Naive B cell (primary cell): ENCODE data around the gene IKBKE. TPM values are rescaled to one million over a fixed set of nuclear protein-coding genes. Genes with fewer than 3 reads are reported as not detected.
A peak's percentile ranks its signal among the peaks of the same experiment; 100 is the strongest.

Experiments used
- ATAC-seq, 2 donors: fragments of 150-1000 bp; cut with Tn5 transposase; 2 replicates each; pipeline ENCODE4 v1.10.0; 2021; ENCODE audit warnings: low read depth in 2 of 2, mild to moderate bottlenecking in 2 of 2, moderate library complexity in 2 of 2
- DNase-seq: peaks from one replicate; pipeline ENCODE4 v3.0.0; 2022
- H3K27ac Mint-ChIP-seq, 6 donors: one replicate each; pipeline ENCODE4 v1.8.0; 2020 to 2022; ENCODE audit warnings: mild to moderate bottlenecking in 6 of 6, mixed read lengths in 6 of 6, moderate library complexity in 5 of 6, inconsistent platforms in 2 of 6
- H3K27me3 Mint-ChIP-seq, 3 donors: one replicate each; pipeline ENCODE4 v1.8.0; 2021 to 2022; ENCODE audit warnings: mixed read lengths in 3 of 3, mild to moderate bottlenecking in 1 of 3
- H3K36me3 Mint-ChIP-seq, 2 donors: one replicate each; pipeline ENCODE4 v1.8.0; 2020 to 2022; ENCODE audit warnings: mixed read lengths in 2 of 2, inconsistent platforms in 1 of 2, mild to moderate bottlenecking in 1 of 2
- H3K4me1 Mint-ChIP-seq, 3 donors: one replicate each; pipeline ENCODE4 v1.8.0; 2020 to 2022; ENCODE audit warnings: mixed read lengths in 3 of 3, inconsistent platforms in 1 of 3, mild to moderate bottlenecking in 1 of 3, moderate library complexity in 1 of 3
- H3K4me3 Mint-ChIP-seq, 8 donors: one replicate each; pipeline ENCODE4 v1.8.0; 2020 to 2022; ENCODE audit warnings: mild to moderate bottlenecking in 8 of 8, mixed read lengths in 8 of 8, moderate library complexity in 8 of 8, inconsistent platforms in 2 of 8
- H3K9me3 Mint-ChIP-seq, 7 donors: one replicate each; pipeline ENCODE4 v1.8.0; 2020 to 2022; ENCODE audit warnings: mixed read lengths in 7 of 7, mild to moderate bottlenecking in 5 of 7, inconsistent platforms in 2 of 7, moderate library complexity in 1 of 7
- polyA plus RNA-seq, 6 donors: library from polyadenylated mRNA; unstranded; fragments of 300-500 nt; fragmentation: Illumina TruSeq; gene quantifications; one replicate each; pipeline ENCODE4 v1.2.3, GENCODE V29; 2021; ENCODE audit warnings: low read depth in 6 of 6

Gene IKBKE
- polyA plus RNA-seq, 6 donors from 2014 or later: 10.0 to 32.6 (median 14.2) TPM

- Mint-ChIP-seq H3K27me3 (no peaks in the 10 kb centered on the region), H3K27ac (no peak overlapping the region), H3K36me3 (peaks cover 8 to 9% of the 10 kb centered on the region in 2 donors), H3K4me1 (peaks cover 0 to 4% (median 0%) of the 10 kb centered on the region in 3 donors), H3K4me3 (no peak overlapping the region), H3K9me3 (no peaks in the 10 kb centered on the region)
- no peak for ATAC-seq
- no peak for DNase-seq
Observed at GRCh38 chr1:206484901-206485300, 14.6 kb downstream of the IKBKE start.

GRCh38 chr1:206486995-206487788 is 16.9 kb downstream of the IKBKE start:
- H3K27me3 Mint-ChIP-seq: no peaks in the 10 kb centered on the region
- H3K4me3 Mint-ChIP-seq: peak overlapping the region in 1 of 8 donors; percentile 15
- ATAC-seq (no peak), DNase-seq (no peak)
- H3K9me3 Mint-ChIP-seq: no peaks in the 10 kb centered on the region
- H3K4me1 Mint-ChIP-seq: no peaks in the 10 kb centered on the region
- peak overlapping the region in 1 of 6 donors; percentile 64 for H3K27ac Mint-ChIP-seq
- peaks cover 11 to 24% of the 10 kb centered on the region in 2 donors for H3K36me3 Mint-ChIP-seq

- H3K9me3 Mint-ChIP-seq: no peaks in the 10 kb centered on the region
- DNase-seq (no peak), ATAC-seq (no peak)
- peak overlapping the region in 3 of 6 donors; percentile 53 to 64 (median 61) for H3K27ac Mint-ChIP-seq
- H3K4me3 Mint-ChIP-seq: no peak overlapping the region
- no peaks in the 10 kb centered on the region for H3K4me1 Mint-ChIP-seq
- no peaks in the 10 kb centered on the region for H3K27me3 Mint-ChIP-seq
- H3K36me3 Mint-ChIP-seq: peaks cover 15 to 29% of the 10 kb centered on the region in 2 donors
Observed at GRCh38 chr1:206487970-206488369, 17.7 kb downstream of the IKBKE start.

GRCh38 chr1:206488466-206488865 is 18.2 kb downstream of the IKBKE start:
- H3K36me3 Mint-ChIP-seq: peaks cover 15 to 29% of the 10 kb centered on the region in 2 donors
- no peak overlapping the region for H3K27ac Mint-ChIP-seq
- no peaks in the 10 kb centered on the region for H3K4me1 Mint-ChIP-seq
- H3K4me3 Mint-ChIP-seq: no peak overlapping the region
- no peaks in the 10 kb centered on the region for H3K27me3 Mint-ChIP-seq
- no peaks in the 10 kb centered on the region for H3K9me3 Mint-ChIP-seq
- DNase-seq (no peak), ATAC-seq (no peak)

- H3K9me3 Mint-ChIP-seq: no peaks in the 10 kb centered on the region
- DNase-seq (peak; percentile 48), ATAC-seq (peak; percentile 62 to 74)
- no peaks in the 10 kb centered on the region for H3K27me3 Mint-ChIP-seq
- peaks cover 3 to 6% (median 4%) of the 10 kb centered on the region in 3 donors for H3K4me1 Mint-ChIP-seq
- H3K4me3 Mint-ChIP-seq: no peak overlapping the region
- no peak overlapping the region for H3K27ac Mint-ChIP-seq
- peaks cover 12 to 29% of the 10 kb centered on the region in 2 donors for H3K36me3 Mint-ChIP-seq
Observed at GRCh38 chr1:206489980-206490770, 19.9 kb downstream of the IKBKE start.

- Mint-ChIP-seq H3K4me3 (no peak overlapping the region), H3K27ac (no peak overlapping the region), H3K27me3 (no peaks in the 10 kb centered on the region), H3K36me3 (peaks cover 9 to 29% of the 10 kb centered on the region in 2 donors), H3K9me3 (no peaks in the 10 kb centered on the region), H3K4me1 (peaks cover 9 to 13% (median 11%) of the 10 kb centered on the region in 3 donors)
- ATAC-seq (no peak), DNase-seq (no peak)
Observed at GRCh38 chr1:206490771-206491405, 20.6 kb downstream of the IKBKE start.

- Mint-ChIP-seq H3K4me1 (peaks cover 16 to 20% (median 18%) of the 10 kb centered on the region in 3 donors), H3K27me3 (no peaks in the 10 kb centered on the region), H3K36me3 (peaks cover 7 to 29% of the 10 kb centered on the region in 2 donors), H3K9me3 (no peaks in the 10 kb centered on the region), H3K4me3 (no peak overlapping the region), H3K27ac (no peak overlapping the region)
- no peak for DNase-seq
- no peak for ATAC-seq
Observed at GRCh38 chr1:206491616-206492015, 21.3 kb downstream of the IKBKE start.

GRCh38 chr1:206492589-206492988 is 22.3 kb downstream of the IKBKE start:
- Mint-ChIP-seq H3K27me3 (no peaks in the 10 kb centered on the region), H3K9me3 (no peaks in the 10 kb centered on the region), H3K36me3 (peaks cover 7 to 28% of the 10 kb centered on the region in 2 donors), H3K4me1 (peaks cover 25 to 30% (median 28%) of the 10 kb centered on the region in 3 donors), H3K4me3 (no peak overlapping the region), H3K27ac (peak overlapping the region in 1 of 6 donors; percentile 37)
- DNase-seq: no peak
- ATAC-seq: no peak

- H3K4me1 Mint-ChIP-seq: peaks cover 31 to 37% (median 35%) of the 10 kb centered on the region in 3 donors
- ATAC-seq: no peak
- H3K27me3 Mint-ChIP-seq: no peaks in the 10 kb centered on the region
- H3K36me3 Mint-ChIP-seq: peaks cover 7 to 21% of the 10 kb centered on the region in 2 donors
- H3K9me3 Mint-ChIP-seq: no peaks in the 10 kb centered on the region
- H3K27ac Mint-ChIP-seq: peak overlapping the region in 1 of 6 donors; percentile 20
- no peak overlapping the region for H3K4me3 Mint-ChIP-seq
- no peak for DNase-seq
Observed at GRCh38 chr1:206493279-206493678, 23.0 kb downstream of the IKBKE start.

GRCh38 chr1:206495011-206495461 is 24.8 kb downstream of the IKBKE start:
- peak overlapping the region in 5 of 8 donors; percentile 9 to 85 (median 73) for H3K4me3 Mint-ChIP-seq
- no peaks in the 10 kb centered on the region for H3K9me3 Mint-ChIP-seq
- DNase-seq (no peak), ATAC-seq (no peak)
- H3K27me3 Mint-ChIP-seq: no peaks in the 10 kb centered on the region
- peaks cover 7 to 20% of the 10 kb centered on the region in 2 donors for H3K36me3 Mint-ChIP-seq
- peak overlapping the region in 4 of 6 donors; percentile 37 to 94 (median 82) for H3K27ac Mint-ChIP-seq
- peaks cover 38 to 45% (median 42%) of the 10 kb centered on the region in 3 donors for H3K4me1 Mint-ChIP-seq

- H3K4me3 Mint-ChIP-seq: peak overlapping the region in 6 of 8 donors; percentile 9 to 85 (median 72)
- ATAC-seq: peak in 1 of 2 donors; percentile 26
- no peaks in the 10 kb centered on the region for H3K9me3 Mint-ChIP-seq
- no peak for DNase-seq
- H3K27me3 Mint-ChIP-seq: no peaks in the 10 kb centered on the region
- peaks cover 38 to 45% (median 42%) of the 10 kb centered on the region in 3 donors for H3K4me1 Mint-ChIP-seq
- peak overlapping the region in 5 of 6 donors; percentile 3 to 94 (median 80) for H3K27ac Mint-ChIP-seq
- peaks cover 7 to 20% of the 10 kb centered on the region in 2 donors for H3K36me3 Mint-ChIP-seq
Observed at GRCh38 chr1:206495493-206496046, 25.3 kb downstream of the IKBKE start.

GRCh38 chr1:206496131-206496793 is 26.0 kb downstream of the IKBKE start:
- Mint-ChIP-seq H3K27me3 (no peaks in the 10 kb centered on the region), H3K36me3 (peaks cover 7 to 13% of the 10 kb centered on the region in 2 donors), H3K4me1 (peaks cover 38 to 45% (median 42%) of the 10 kb centered on the region in 3 donors)

More at GRCh38 chr1:206496131-206496793, 26.0 kb downstream of the IKBKE start:
- DNase-seq (no peak), ATAC-seq (peak; percentile 27 to 42)
- peak overlapping the region in 7 of 8 donors; percentile 30 to 85 (median 70) for H3K4me3 Mint-ChIP-seq
- no peaks in the 10 kb centered on the region for H3K9me3 Mint-ChIP-seq
- H3K27ac Mint-ChIP-seq: peak overlapping the region; percentile 51 to 94 (median 76)
